ENCODE measurements around the gene MARCHF7.

MARCHF7 gene

GRCh38 chr2:159684796-159685195 lies 27.5 kb upstream of the MARCHF7 start:
- Mint-ChIP-seq H3K4me3 (no peak overlapping the region), H3K36me3 (ENCODE audit: low read depth) (no peaks in the 10 kb centered on the region), H3K27me3 (ENCODE audit: low read depth, poor library complexity) (peaks cover 3% of the 10 kb centered on the region), H3K27ac (no peak overlapping the region), H3K9me3 (no peaks in the 10 kb centered on the region), H3K4me1 (no peaks in the 10 kb centered on the region)
- no peak for DNase-seq
- no peak for TF ChIP-seq CTCF (IDR thresholded peaks at IDR 0.05)

DNA sequence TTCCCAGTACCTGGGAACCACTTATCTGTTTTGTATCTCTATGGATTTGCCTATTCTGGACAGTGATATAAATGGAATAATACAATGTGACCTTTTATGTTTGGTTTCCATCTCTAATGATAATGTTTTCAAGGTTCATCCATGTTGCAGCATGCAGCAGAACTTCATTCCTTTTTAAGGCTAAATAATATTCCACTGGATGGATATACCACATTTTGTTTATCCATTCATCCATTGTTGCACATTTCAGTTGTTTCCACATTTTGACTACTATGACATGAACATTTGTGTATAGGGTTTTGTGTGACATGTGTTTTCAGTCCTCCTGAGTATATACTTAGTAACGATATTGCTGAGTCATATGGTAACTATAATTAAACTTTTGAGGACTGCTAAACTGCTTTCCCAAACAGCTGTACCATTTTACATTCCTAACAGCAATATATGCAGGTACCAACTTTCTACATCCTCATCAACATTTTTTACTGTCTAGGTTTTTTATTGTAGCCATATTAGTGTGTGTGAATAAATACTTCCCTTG lies 17.7 kb upstream of the MARCHF7 start:
- Mint-ChIP-seq H3K27ac (no peak overlapping the region), H3K27me3 (ENCODE audit: low read depth, poor library complexity) (peaks cover 4% of the 10 kb centered on the region), H3K36me3 (ENCODE audit: low read depth) (peaks cover 15% of the 10 kb centered on the region), H3K9me3 (peaks cover 27% of the 10 kb centered on the region), H3K4me3 (no peak overlapping the region), H3K4me1 (no peaks in the 10 kb centered on the region)
- no peak for TF ChIP-seq CTCF (IDR thresholded peaks at IDR 0.05)
- DNase-seq, result no peak

- Mint-ChIP-seq H3K27me3 (ENCODE audit: low read depth, poor library complexity) (peaks cover 4% of the 10 kb centered on the region), H3K4me1 (no peaks in the 10 kb centered on the region), H3K27ac (no peak overlapping the region), H3K4me3 (no peak overlapping the region), H3K9me3 (peaks cover 27% of the 10 kb centered on the region), H3K36me3 (ENCODE audit: low read depth) (peaks cover 15% of the 10 kb centered on the region)
- no peak for DNase-seq
- no peak for TF ChIP-seq CTCF (IDR thresholded peaks at IDR 0.05)
These were observed 16.4 kb upstream of the MARCHF7 start for GRCh38 chr2:159695795-159696448.

GRCh38 chr2:159703491-159703890 lies 8.8 kb upstream of the MARCHF7 start:
- no peak for DNase-seq
- H3K4me3 Mint-ChIP-seq, result no peak overlapping the region
- TF ChIP-seq CTCF (IDR thresholded peaks at IDR 0.05), result no peak
- no peaks in the 10 kb centered on the region for H3K36me3 Mint-ChIP-seq (ENCODE audit: low read depth)
- H3K9me3 Mint-ChIP-seq, result no peaks in the 10 kb centered on the region
- H3K27ac Mint-ChIP-seq, result no peak overlapping the region
- H3K4me1 Mint-ChIP-seq, result peaks cover 5% of the 10 kb centered on the region
- peaks cover 3% of the 10 kb centered on the region for H3K27me3 Mint-ChIP-seq (ENCODE audit: low read depth, poor library complexity)

- Mint-ChIP-seq H3K9me3 (no peaks in the 10 kb centered on the region), H3K27ac (no peak overlapping the region), H3K27me3 (ENCODE audit: low read depth, poor library complexity) (peaks cover 4% of the 10 kb centered on the region), H3K36me3 (ENCODE audit: low read depth) (peaks cover 10% of the 10 kb centered on the region), H3K4me3 (no peak overlapping the region), H3K4me1 (peaks cover 7% of the 10 kb centered on the region)
- no peak for TF ChIP-seq CTCF (IDR thresholded peaks at IDR 0.05)
- no peak for DNase-seq
These were observed 5.8 kb upstream of the MARCHF7 start for GRCh38 chr2:159706385-159706980.
